Pancreas (tissue), 10 donors: ENCODE measurements around the gene HSD17B14. TPM values are rescaled to one million over a fixed set of nuclear protein-coding genes. Genes with fewer than 3 reads are reported as not detected.

Experiments used
- ATAC-seq, 4 donors: fragments of 200-7000 bp; cut with Tn5 transposase; one replicate each; pipeline versions ENCODE4 v1.8.0 to v1.9.1; 2020; ENCODE audit warnings: mild to moderate bottlenecking in 4 of 4, moderate library complexity in 4 of 4
- DNase-seq, 6 donors: peaks; one replicate each; pipeline ENCODE4 v3.0.0-alpha.2; 2020
- FAIRE-seq: peaks from 2 replicates; lab custom pipeline; 2012; peaks lifted over from hg19 to GRCh38; lab: Jason Lieb, UNC
- H3K27ac ChIP-seq, 4 donors: fragments of 200-600 bp; sonication (generic); 1 replicate in 3 of 4; 2 replicates in 1 of 4; pipeline versions ENCODE4 v1.5.0 to v1.8.0; 2020
- H3K27me3 ChIP-seq, 4 donors: fragments of 200-600 bp; one replicate each; pipeline ENCODE4 v1.8.0; 2021
- H3K36me3 ChIP-seq, 3 donors: fragments of 200-600 bp; sonication (generic) in 1 of 3; one replicate each; pipeline versions ENCODE4 v1.5.0 to v1.8.0; 2020 to 2021
- H3K4me1 ChIP-seq, 3 donors: fragments of 200-600 bp; one replicate each; pipeline ENCODE4 v1.8.0; 2021
- H3K4me3 ChIP-seq, 4 donors: fragments of 200-600 bp; sonication (generic) in 2 of 4; one replicate each; pipeline versions ENCODE4 v1.5.0 to v1.8.0; 2020 to 2021
- H3K9me3 ChIP-seq, 4 donors: fragments of 200-600 bp; one replicate each; pipeline ENCODE4 v1.8.0; 2021
- WGBS, 2 donors: extraction: QIAGEN DNeasy Blood & Tissue Kit; methylation state at CpG; one replicate each; pipeline ENCODE4 v1.1.7; 2013; 5-methylcytosine and 5-hydroxymethylcytosine counted together
- intact Hi-C, 3 donors: fragments of 100-400 bp; cut with DNase I; formaldehyde crosslinking; loops; one replicate each; pipeline versions ENCODE4 v1.11.1 to v1.14.2; 2022
- polyA plus RNA-seq, 2 donors: library from polyadenylated mRNA; stranded (reverse); fragments of 200-250 nt; gene quantifications; one replicate each; pipeline ENCODE4 v1.2.3, GENCODE V29; 2013
- total RNA-seq, 6 donors: library from RNA; stranded (reverse); fragmentation: NEBNext Ultra II Directional in 4 of 6; extraction: Animal tissue kit (Norgen Biotek cat#: 25700) in 4 of 6; gene quantifications; one replicate each; pipeline versions ENCODE4 v1.2.1 to v1.2.4, GENCODE V29; 2021 to 2023
- TF ChIP-seq, protein P1 (sequence below), 4 donors: fragments of 200-600 bp; sonication (generic) in 3 of 4; IDR thresholded peaks; one replicate each; pipeline versions ENCODE4 v1.5.0 to v1.8.0; 2021; ENCODE audit warnings: antibody characterized with exemption in 4 of 4
- donor health status: healthy with polysubstance abuse.
- donor health status: DM: no; HTN: no; CAD: no; lungs with moderate emphysema.
- donor health status: DM: no; HTN: no; CAD: no.
- donor health status: control.
- donor health status: control.
- donor health status: Bipolar disorder and iron deficiency.
- donor health status: DM: yes; HTN: yes; CAD: no.
- donor health status: DM: no; HTN: no; CAD: no.
- donor health status: DM: no; HTN: no; CAD: no.
- donor health status: DM: yes; HTN: yes; CAD: no.

The HSD17B14 gene
- total and polyA plus RNA-seq, 8 donors, result 0.69 to 25.4 (median 2.8) TPM

DNA sequence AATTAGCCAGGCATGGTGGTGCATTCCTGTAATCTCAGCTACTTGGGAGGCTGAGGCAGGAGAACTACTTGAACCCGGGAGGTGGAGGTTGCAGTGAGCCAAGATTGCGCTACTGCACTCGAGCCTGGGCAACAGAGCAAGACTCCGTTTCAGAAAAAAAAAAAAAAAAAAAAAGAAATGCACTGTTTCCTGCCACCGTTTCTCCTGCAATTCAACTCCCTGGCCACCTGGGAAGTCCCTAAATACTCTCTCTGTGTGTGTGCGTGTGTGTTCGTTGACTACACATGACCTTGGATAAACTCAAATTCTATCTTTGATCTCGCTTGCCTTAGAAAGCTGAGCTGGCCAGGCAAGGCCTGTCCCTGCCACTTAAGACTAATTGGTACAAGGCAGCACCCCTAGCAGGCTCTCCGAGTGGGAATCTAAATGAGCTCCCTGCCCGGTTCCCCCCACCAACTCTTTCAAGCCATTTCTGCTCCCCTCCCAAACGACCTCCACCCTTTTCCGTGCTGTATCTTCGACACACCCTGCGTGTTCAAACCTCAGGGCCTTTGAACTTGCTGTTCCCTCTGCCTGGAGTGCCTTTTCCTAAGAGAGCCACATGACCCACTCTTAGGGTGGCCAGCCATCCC lies 20.3 kb downstream of the HSD17B14 start:
- TF ChIP-seq, protein P1, sequence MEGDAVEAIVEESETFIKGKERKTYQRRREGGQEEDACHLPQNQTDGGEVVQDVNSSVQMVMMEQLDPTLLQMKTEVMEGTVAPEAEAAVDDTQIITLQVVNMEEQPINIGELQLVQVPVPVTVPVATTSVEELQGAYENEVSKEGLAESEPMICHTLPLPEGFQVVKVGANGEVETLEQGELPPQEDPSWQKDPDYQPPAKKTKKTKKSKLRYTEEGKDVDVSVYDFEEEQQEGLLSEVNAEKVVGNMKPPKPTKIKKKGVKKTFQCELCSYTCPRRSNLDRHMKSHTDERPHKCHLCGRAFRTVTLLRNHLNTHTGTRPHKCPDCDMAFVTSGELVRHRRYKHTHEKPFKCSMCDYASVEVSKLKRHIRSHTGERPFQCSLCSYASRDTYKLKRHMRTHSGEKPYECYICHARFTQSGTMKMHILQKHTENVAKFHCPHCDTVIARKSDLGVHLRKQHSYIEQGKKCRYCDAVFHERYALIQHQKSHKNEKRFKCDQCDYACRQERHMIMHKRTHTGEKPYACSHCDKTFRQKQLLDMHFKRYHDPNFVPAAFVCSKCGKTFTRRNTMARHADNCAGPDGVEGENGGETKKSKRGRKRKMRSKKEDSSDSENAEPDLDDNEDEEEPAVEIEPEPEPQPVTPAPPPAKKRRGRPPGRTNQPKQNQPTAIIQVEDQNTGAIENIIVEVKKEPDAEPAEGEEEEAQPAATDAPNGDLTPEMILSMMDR (IDR thresholded peaks at IDR 0.05), result peak in 1 of 4 donors; percentile 27
- WGBS, 2 donors, result 11 to 13% methylated on average over 14 of the region's 14 CpGs
- Histone ChIP-seq H3K4me3 (no peak overlapping the region), H3K27me3 (no peaks in the 10 kb centered on the region), H3K9me3 (no peaks in the 10 kb centered on the region), H3K27ac (peak overlapping the region; percentile 56 to 83 (median 72)), H3K36me3 (no peaks in the 10 kb centered on the region), H3K4me1 (peaks cover 28 to 39% (median 28%) of the 10 kb centered on the region in 3 donors)
- FAIRE-seq (no peak), DNase-seq (peak in 4 of 6 donors; percentile 57 to 80 (median 68)), ATAC-seq (peak; percentile 17 to 36 (median 32))
- intact Hi-C loops, result no loop called here

DNA sequence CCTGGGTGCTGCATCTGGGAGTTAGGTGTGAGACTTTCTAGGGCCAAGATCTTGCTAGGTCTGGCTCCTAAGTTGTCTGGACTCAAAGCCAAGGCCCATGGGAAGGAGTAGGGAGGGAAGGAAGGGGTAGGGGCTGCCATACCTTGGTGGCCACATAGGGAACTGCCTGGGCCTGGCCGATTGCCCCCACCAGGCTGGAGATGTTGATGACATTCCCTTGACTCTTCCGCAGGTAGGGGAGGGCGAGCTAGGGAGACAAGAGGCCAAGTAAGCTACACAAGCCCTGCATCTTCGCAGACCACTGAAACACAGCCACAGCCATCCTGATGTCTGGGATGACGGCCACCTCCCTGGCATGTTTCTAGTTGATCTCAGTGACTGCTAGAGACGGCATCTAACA lies 21.4 kb downstream of the HSD17B14 start:
- TF ChIP-seq, protein P1 (IDR thresholded peaks at IDR 0.05), result no peak
- WGBS, 2 donors, result 80 to 92% methylated on average over 6 of the region's 6 CpGs
- no peak for FAIRE-seq
- no peaks in the 10 kb centered on the region for H3K9me3 ChIP-seq
- H3K4me3 ChIP-seq, result no peak overlapping the region
- H3K36me3 ChIP-seq, result no peaks in the 10 kb centered on the region
- no peaks in the 10 kb centered on the region for H3K27me3 ChIP-seq
- no peak for DNase-seq
- ATAC-seq, result no peak
- intact Hi-C loops, result no loop called here
- peaks cover 28 to 38% (median 28%) of the 10 kb centered on the region in 3 donors for H3K4me1 ChIP-seq
- peak overlapping the region; percentile 56 to 83 (median 72) for H3K27ac ChIP-seq

DNA sequence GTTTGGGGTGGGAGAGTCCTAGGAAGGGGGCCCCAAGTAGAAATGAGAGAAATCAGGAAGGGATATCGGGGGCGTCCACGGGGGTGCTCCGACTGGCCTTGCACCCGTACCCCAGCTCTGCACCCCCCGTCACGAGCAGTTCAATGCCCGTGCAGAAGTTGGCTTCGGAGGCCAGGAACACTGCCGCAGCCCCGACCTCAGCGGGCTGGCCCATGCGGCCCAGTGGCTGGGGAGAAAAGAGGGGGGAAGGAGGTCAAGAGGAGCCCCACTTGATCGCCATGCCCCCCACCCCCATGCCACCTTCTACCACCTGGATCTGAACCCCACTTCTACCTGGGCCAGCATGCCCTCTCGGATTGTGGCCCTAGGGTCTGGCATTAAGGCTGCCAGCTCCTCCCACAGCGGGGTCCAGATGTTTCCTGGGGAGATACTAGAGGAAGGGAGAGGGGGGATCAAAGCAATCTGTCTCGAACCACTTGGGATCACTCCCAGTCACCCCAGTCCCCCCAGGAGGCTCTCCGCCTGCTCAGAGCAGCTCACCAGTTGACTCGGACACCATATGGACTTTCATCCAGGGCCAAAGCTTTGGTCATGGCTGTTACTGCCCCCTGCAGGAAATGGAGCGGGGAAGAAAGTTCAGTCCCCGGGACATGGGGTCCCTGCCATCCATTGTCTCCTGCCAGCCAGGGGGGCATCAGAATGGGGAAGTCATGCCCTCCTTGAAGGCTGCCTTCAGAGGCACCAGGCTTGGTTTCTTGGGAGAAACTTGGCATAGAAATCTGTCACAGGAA lies 23.0 kb downstream of the HSD17B14 start:
- DNase-seq, result peak in 1 of 6 donors; percentile 47
- Histone ChIP-seq H3K4me1 (peaks cover 17 to 30% (median 22%) of the 10 kb centered on the region in 3 donors), H3K36me3 (no peaks in the 10 kb centered on the region), H3K27me3 (no peaks in the 10 kb centered on the region), H3K9me3 (no peaks in the 10 kb centered on the region), H3K4me3 (no peak overlapping the region), H3K27ac (peak overlapping the region; percentile 88 to 95 (median 90))
- no peak for ATAC-seq
- FAIRE-seq, result no peak
- TF ChIP-seq, protein P1 (IDR thresholded peaks at IDR 0.05), result no peak
- intact Hi-C loops, result no loop called here
- WGBS, 2 donors, result 85 to 90% methylated on average over 18 to 21 of the region's 21 CpGs

DNA sequence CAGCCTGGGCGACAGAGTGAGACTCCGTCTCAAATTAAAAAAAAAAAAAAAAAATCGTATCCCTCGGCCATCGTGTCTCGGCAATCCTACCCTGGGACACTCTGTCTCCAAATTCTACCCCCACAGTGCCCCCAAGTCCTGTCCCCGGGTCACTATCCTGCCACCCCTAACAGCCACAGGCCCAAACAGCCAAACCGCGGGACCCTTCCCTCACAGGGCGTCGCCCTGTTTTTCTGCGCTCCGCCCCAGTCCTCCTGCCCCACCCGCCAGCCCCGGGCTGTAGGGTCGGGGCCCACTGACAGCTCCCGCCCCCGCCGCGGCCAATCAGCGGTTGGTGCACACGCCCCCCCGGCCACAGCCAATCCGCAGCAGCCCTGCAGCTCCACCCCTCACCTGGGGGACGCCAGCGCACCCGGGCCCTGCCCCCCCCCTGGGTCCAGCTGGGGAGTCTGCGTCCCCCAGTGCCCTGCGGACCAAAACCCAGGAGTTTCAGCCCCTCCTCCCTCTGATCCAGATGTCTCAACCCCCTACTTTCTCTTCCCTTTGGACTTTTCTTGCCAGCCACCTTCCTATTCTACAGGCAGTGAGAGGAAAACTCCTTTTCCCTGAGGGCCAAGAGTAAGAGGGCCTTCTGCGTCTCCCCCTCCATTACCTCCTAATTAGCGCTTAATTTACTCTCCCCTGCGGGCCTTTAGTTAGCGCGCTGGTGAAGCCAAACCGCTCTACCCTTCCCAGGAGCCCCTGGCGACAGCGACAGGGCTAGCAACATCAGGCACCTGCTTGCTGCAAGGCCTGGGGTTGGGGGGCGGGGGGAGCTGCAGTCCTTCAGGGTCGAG lies 24.0 kb downstream of the HSD17B14 start:
- H3K27me3 ChIP-seq, result no peaks in the 10 kb centered on the region
- H3K27ac ChIP-seq, result peak overlapping the region; percentile 88 to 95 (median 90)
- 4% methylated on average over 35 to 39 of the region's 39 CpGs for WGBS, 2 donors
- intact Hi-C loops, result no loop called here
- H3K36me3 ChIP-seq, result no peaks in the 10 kb centered on the region
- FAIRE-seq (no peak), DNase-seq (peak; percentile 91 to 98 (median 96)), ATAC-seq (peak; percentile 80 to 88 (median 85))
- peaks cover 13 to 22% (median 16%) of the 10 kb centered on the region in 3 donors for H3K4me1 ChIP-seq
- H3K9me3 ChIP-seq, result no peaks in the 10 kb centered on the region
- peak overlapping the region; percentile 51 to 69 (median 56) for H3K4me3 ChIP-seq
- TF ChIP-seq, protein P1 (IDR thresholded peaks at IDR 0.05), result no peak
